WTC11 (cell line): ENCODE measurements around the gene NAT9. TPM values are rescaled to one million over a fixed set of nuclear protein-coding genes. Genes with fewer than 3 reads are reported as not detected.

ENCODE experiments used
- ATAC-seq: fragments of 200-7000 bp; cut with Tn5 transposase; 2 replicates; pipeline ENCODE4 v1.10.0; 2021; ENCODE audit warnings: mild to moderate bottlenecking, moderate library complexity
- CTCF ChIA-PET: fragments of 300-600 bp; sonication (Branson Sonifier 250); formaldehyde crosslinking; loops from one replicate; lab custom pipeline; 2021; ENCODE audit warnings: antibody characterized with exemption; lab: Charles Lee
- POLR2A ChIA-PET: fragments of 350-600 bp; sonication (Branson Sonifier 250); formaldehyde crosslinking; loops from one replicate; lab custom pipeline; 2021; ENCODE audit warnings: antibody characterized with exemption; lab: Charles Lee
- DNase-seq: peaks from one replicate; pipeline ENCODE4 v3.0.0; 2021; ENCODE audit warnings: low spot score
- H3K27ac Mint-ChIP-seq: 2 replicates; pipeline ENCODE4 v1.8.0; 2021; ENCODE audit warnings: mixed read lengths
- H3K27me3 Mint-ChIP-seq: 2 replicates; pipeline ENCODE4 v1.8.0; 2021; ENCODE audit warnings: low read depth, mild to moderate bottlenecking, moderate library complexity, mixed read lengths
- H3K36me3 Mint-ChIP-seq: 2 replicates; pipeline ENCODE4 v1.8.0; 2021; ENCODE audit warnings: mixed read lengths
- H3K4me1 Mint-ChIP-seq: 2 replicates; pipeline ENCODE4 v1.8.0; 2022; ENCODE audit warnings: mixed read lengths
- H3K4me3 Mint-ChIP-seq: 2 replicates; pipeline ENCODE4 v1.8.0; 2021; ENCODE audit warnings: mild to moderate bottlenecking, moderate library complexity, mixed read lengths
- H3K9me3 Mint-ChIP-seq: 2 replicates; pipeline ENCODE4 v1.8.0; 2021; ENCODE audit warnings: mixed read lengths
- CREB1 ChIP-seq: sonication (generic); formaldehyde crosslinking; IDR thresholded peaks from 2 replicates; pipeline ENCODE4 v1.8.0; 2023; ENCODE audit warnings: mild to moderate bottlenecking, missing genetic modification reagents
- FOXK1 ChIP-seq: sonication (generic); formaldehyde crosslinking; IDR thresholded peaks from 2 replicates; pipeline ENCODE4 v1.8.0; 2022; ENCODE audit warnings: mild to moderate bottlenecking, moderate library complexity, missing genetic modification reagents
- GTF2I ChIP-seq: fragments of 250-450 bp; sonication (Bioruptor Pico); conservative IDR thresholded peaks from 2 replicates; pipeline ENCODE4 v1.4.0; 2021; ENCODE audit warnings: mild to moderate bottlenecking
- HMGA2 ChIP-seq: fragments of 250-450 bp; sonication (Bioruptor Pico); IDR thresholded peaks from 2 replicates; pipeline ENCODE4 v1.4.0; 2021; ENCODE audit warnings: mild to moderate bottlenecking, moderate library complexity
- NFATC4 ChIP-seq: fragments of 250-450 bp; sonication (Bioruptor Pico); IDR thresholded peaks from 2 replicates; pipeline ENCODE4 v1.9.0; 2021; ENCODE audit warnings: mild to moderate bottlenecking
- RELA ChIP-seq: sonication (generic); formaldehyde crosslinking; IDR thresholded peaks from 2 replicates; pipeline ENCODE4 v1.8.1; 2022; ENCODE audit warnings: missing genetic modification reagents, mild to moderate bottlenecking, borderline replicate concordance
- RORB ChIP-seq: fragments of 250-450 bp; sonication (Bioruptor Pico); IDR thresholded peaks from 2 replicates; pipeline ENCODE4 v1.9.0; 2021; ENCODE audit warnings: mild to moderate bottlenecking
- SOX15 ChIP-seq: fragments of 250-450 bp; sonication (Bioruptor Pico); IDR thresholded peaks from 2 replicates; pipeline ENCODE4 v1.9.0; 2021; ENCODE audit warnings: mild to moderate bottlenecking
- ZNF416 ChIP-seq: fragments of 250-450 bp; sonication (Bioruptor Pico); IDR thresholded peaks from 2 replicates; pipeline ENCODE4 v1.9.0; 2021; ENCODE audit warnings: mild to moderate bottlenecking, inconsistent platforms
- total RNA-seq: library from RNA; stranded (reverse); gene quantifications from 3 replicates; pipeline ENCODE4 v1.2.3, GENCODE V29; 2021
- TF ChIP-seq, protein P1 (sequence below): sonication (generic); formaldehyde crosslinking; IDR thresholded peaks from 2 replicates; pipeline ENCODE4 v1.8.0; 2022; ENCODE audit warnings: mild to moderate bottlenecking, missing genetic modification reagents
- TF ChIP-seq, protein P2 (sequence below): sonication (generic); formaldehyde crosslinking; IDR thresholded peaks from 2 replicates; pipeline ENCODE4 v1.8.1; 2022; ENCODE audit warnings: mild to moderate bottlenecking, missing genetic modification reagents, moderate library complexity, borderline replicate concordance
- TF ChIP-seq, protein P3 (sequence below): sonication (generic); formaldehyde crosslinking; IDR thresholded peaks from 2 replicates; pipeline ENCODE4 v1.8.1; 2022; ENCODE audit warnings: low read depth, mild to moderate bottlenecking, moderate library complexity, missing genetic modification reagents, borderline replicate concordance
- TF ChIP-seq, protein P4 (sequence below): fragments of 200-600 bp; IDR thresholded peaks from 2 replicates; pipeline ENCODE4 v1.8.0; 2022; ENCODE audit warnings: antibody characterized with exemption

NAT9 gene
- total RNA-seq, 1 experiment from 2014 or later: 67.1 TPM

DNA sequence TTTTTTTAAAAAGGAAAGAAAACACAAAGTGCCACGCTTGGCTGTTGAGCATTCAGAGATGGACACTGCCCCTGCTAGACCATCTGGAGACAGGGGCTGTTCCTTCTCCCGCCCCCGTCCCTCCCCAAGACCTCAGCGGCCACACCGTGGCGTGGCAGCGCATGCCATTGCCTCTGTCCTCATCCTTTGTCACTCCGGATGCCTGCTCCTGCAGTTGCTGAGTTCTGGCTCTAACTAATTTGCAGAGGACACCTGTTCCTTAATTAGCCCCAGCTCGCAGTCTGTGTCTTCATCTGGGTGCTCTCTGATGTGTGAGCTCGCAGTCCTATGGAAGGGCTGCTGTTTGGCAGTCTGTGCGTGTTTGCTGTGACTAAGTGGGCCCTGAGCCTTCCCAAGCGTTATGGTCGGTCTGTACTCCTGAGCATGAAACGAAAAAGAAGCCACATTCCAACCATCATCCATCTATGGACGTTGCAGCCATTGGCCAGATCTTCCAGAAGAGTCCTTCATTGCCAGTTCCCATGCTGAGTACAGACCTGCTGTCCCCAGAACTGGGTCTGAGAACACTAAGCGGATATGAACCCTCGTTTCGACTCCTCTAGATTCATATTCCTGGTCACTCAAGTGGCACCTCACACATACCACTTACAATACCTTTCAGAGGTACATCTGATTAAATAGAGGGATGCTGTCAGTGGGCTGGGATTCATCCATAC lies 40.9 kb upstream of the NAT9 start:
- Mint-ChIP-seq H3K4me1 (peaks cover 6% of the 10 kb centered on the region), H3K27me3 (peaks cover 2% of the 10 kb centered on the region; the same call in 1 of the 2 replicates), H3K36me3 (no peaks in the 10 kb centered on the region; the same call in 1 of the 2 replicates), H3K27ac (no peak overlapping the region), H3K9me3 (no peaks in the 10 kb centered on the region), H3K4me3 (no peak overlapping the region)
- POLR2A ChIA-PET: no interaction called here
- ATAC-seq: no peak
- DNase-seq: no peak
- CTCF ChIA-PET: interaction anchor here (0.5 to 1.8 kb wide), 17 partner anchors 8 to 145 kb away, joined by 3 to 18 read pairs (median 3); no protein-coding TSS in a partner anchor
- TF ChIP-seq, protein P1, sequence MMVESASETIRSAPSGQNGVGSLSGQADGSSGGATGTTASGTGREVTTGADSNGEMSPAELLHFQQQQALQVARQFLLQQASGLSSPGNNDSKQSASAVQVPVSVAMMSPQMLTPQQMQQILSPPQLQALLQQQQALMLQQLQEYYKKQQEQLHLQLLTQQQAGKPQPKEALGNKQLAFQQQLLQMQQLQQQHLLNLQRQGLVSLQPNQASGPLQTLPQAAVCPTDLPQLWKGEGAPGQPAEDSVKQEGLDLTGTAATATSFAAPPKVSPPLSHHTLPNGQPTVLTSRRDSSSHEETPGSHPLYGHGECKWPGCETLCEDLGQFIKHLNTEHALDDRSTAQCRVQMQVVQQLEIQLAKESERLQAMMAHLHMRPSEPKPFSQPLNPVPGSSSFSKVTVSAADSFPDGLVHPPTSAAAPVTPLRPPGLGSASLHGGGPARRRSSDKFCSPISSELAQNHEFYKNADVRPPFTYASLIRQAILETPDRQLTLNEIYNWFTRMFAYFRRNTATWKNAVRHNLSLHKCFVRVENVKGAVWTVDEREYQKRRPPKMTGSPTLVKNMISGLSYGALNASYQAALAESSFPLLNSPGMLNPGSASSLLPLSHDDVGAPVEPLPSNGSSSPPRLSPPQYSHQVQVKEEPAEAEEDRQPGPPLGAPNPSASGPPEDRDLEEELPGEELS: no peak

DNA sequence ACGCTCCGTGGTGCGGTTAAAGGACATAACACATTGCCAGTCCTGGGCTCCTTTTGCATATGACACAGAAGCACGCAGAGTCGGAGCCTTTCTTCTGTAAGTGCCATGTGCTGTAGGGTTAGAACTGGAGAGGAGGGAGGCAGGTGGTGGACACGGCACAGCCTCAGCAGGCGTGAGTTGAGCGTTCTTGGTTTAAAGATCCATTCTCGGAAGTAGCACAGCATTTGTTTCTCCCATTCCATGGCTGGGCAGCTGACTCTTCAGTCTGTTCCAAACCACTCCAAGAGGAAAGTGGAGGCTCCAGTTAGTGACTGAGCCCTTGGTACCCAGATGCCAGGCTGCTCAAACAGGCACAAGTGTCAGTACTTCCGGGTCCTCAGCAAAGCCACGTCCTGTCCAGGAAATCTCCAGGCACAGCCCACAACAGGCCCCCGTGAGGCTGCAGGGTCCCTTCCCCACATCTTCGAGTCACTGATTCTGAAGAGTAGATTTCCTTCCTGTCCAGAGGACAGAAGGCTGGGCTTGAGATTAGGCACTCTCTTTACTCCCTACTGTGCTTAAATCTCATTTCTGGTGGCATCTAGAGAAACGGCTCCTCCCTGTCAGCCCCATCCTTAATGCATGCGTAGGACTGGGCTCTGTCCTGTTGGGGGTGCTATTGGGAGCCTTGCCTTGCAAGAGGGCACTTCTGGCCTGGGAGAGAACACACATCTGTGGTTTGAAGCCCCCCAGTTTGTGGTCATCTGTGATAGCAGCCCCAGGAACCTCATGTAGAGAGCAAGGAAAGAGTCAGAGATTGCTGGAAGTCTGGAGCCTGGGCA lies 39.6 kb upstream of the NAT9 start:
- H3K4me3 Mint-ChIP-seq: no peak overlapping the region
- H3K27ac Mint-ChIP-seq: no peak overlapping the region
- peaks cover 2% of the 10 kb centered on the region; the same call in 1 of the 2 replicates for H3K27me3 Mint-ChIP-seq

DNA sequence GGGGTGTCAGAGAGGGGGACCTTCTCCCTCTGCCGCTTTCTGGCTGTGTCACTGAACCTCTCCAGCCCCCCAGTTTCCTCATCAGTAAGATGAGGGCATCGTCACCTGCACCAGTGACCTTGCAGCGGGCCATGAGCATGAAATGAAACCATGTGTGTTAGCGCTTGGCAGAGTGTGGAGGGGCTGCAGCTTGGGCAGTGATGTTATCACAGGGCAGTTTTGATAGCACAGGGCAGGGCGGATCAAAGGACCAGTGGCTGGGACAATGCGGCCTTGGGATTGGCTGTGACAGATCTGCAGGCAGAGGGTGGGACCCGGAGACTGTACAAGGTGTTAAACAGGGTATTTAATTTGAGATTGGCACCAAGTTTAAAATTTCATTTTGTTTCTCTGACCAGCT lies 38.9 kb upstream of the NAT9 start:
- Mint-ChIP-seq H3K4me1 (peaks cover 8% of the 10 kb centered on the region), H3K27ac (no peak overlapping the region), H3K9me3 (no peaks in the 10 kb centered on the region), H3K4me3 (no peak overlapping the region), H3K27me3 (peaks cover 2% of the 10 kb centered on the region; the same call in 1 of the 2 replicates)
- POLR2A ChIA-PET: no interaction called here
- CTCF ChIA-PET: no interaction called here
- no peak for ATAC-seq
- DNase-seq: no peak
- TF ChIP-seq, protein P2, sequence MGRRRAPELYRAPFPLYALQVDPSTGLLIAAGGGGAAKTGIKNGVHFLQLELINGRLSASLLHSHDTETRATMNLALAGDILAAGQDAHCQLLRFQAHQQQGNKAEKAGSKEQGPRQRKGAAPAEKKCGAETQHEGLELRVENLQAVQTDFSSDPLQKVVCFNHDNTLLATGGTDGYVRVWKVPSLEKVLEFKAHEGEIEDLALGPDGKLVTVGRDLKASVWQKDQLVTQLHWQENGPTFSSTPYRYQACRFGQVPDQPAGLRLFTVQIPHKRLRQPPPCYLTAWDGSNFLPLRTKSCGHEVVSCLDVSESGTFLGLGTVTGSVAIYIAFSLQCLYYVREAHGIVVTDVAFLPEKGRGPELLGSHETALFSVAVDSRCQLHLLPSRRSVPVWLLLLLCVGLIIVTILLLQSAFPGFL (CRISPR knock-in tag): no peak
- TF ChIP-seq HMGA2: no peak
- TF ChIP-seq SOX15 (CRISPR knock-in tag): no peak
- no peak for TF ChIP-seq RELA (CRISPR knock-in tag)
- TF ChIP-seq RORB (CRISPR knock-in tag): no peak
- no peak for TF ChIP-seq FOXK1 (CRISPR knock-in tag)
- TF ChIP-seq, protein P3, sequence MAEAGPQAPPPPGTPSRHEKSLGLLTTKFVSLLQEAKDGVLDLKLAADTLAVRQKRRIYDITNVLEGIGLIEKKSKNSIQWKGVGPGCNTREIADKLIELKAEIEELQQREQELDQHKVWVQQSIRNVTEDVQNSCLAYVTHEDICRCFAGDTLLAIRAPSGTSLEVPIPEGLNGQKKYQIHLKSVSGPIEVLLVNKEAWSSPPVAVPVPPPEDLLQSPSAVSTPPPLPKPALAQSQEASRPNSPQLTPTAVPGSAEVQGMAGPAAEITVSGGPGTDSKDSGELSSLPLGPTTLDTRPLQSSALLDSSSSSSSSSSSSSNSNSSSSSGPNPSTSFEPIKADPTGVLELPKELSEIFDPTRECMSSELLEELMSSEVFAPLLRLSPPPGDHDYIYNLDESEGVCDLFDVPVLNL (CRISPR knock-in tag): no peak
- TF ChIP-seq CREB1 (CRISPR knock-in tag): no peak
- no peak for TF ChIP-seq ZNF416
- no peak for TF ChIP-seq NFATC4 (CRISPR knock-in tag)
- TF ChIP-seq, all 79 proteins: peak for 0
- H3K36me3 Mint-ChIP-seq: no peaks in the 10 kb centered on the region; the same call in 1 of the 2 replicates

More for the DNA sequence above, 39.6 kb upstream of the NAT9 start:
- Mint-ChIP-seq H3K4me1 (peaks cover 8% of the 10 kb centered on the region), H3K9me3 (no peaks in the 10 kb centered on the region), H3K36me3 (no peaks in the 10 kb centered on the region; the same call in 1 of the 2 replicates)
- peak; percentile 88 for ATAC-seq
- POLR2A ChIA-PET: no interaction called here
- CTCF ChIA-PET: interaction anchor here (0.6 to 1.8 kb wide), 14 partner anchors 10 to 146 kb away, joined by 3 to 18 read pairs (median 4); no protein-coding TSS in a partner anchor
- TF ChIP-seq, protein P4, sequence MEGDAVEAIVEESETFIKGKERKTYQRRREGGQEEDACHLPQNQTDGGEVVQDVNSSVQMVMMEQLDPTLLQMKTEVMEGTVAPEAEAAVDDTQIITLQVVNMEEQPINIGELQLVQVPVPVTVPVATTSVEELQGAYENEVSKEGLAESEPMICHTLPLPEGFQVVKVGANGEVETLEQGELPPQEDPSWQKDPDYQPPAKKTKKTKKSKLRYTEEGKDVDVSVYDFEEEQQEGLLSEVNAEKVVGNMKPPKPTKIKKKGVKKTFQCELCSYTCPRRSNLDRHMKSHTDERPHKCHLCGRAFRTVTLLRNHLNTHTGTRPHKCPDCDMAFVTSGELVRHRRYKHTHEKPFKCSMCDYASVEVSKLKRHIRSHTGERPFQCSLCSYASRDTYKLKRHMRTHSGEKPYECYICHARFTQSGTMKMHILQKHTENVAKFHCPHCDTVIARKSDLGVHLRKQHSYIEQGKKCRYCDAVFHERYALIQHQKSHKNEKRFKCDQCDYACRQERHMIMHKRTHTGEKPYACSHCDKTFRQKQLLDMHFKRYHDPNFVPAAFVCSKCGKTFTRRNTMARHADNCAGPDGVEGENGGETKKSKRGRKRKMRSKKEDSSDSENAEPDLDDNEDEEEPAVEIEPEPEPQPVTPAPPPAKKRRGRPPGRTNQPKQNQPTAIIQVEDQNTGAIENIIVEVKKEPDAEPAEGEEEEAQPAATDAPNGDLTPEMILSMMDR: peak; percentile 36; the same call in 1 of the 2 replicates
- no peak for TF ChIP-seq GTF2I
- peak; percentile 72 for DNase-seq
